GM19035 (cell line): Measurements from ENCODE around the gene NRN1L.

Source experiments
- ATAC-seq: cut with Tn5 transposase; IDR thresholded peaks from one replicate; pipeline ENCODE4 v1.9.1; 2021; ENCODE audit not compliant: unreplicated experiment

The NRN1L gene

DNA sequence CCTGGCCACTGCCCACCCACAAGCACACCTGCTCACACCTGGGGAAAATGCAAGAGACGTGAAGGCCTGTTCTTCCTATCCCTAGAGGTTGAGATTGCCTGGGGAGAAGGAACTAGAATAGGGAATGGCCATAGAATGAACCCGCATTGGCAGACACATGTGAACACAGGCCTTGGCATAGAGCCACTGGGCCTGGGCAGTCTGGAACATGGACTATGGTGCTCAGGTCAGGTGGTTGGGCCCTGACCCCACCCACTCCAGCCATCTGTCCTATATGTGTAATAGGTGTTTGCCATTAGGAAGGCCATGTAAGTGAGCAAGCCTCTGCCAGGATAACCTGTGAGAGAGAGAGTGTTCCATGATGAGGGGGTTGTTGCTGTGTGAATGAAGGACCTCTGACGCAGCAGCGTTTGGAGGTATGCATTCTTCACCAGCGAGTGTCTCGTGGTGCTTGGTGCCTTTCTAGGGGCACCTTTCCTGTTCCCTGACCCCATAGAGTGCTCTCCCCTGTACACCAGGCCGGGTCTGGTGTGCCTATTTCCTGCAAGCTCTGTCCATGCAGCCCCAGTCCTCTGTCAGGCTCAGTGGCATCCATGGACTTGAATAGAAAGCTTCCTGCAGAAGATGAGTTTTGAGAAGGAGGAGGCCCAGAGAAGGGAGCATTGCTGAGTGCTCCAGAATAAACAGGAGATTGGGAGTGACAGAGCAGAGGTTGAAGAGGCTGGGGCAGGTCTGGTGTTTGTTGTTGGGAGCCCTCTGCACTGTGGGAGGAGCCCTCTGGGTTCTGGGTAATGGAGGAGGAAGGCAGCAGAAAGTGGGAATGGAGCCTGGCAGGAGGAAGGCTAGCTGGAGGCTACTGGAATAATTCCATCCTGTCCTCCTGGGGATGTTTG lies 31.4 kb downstream of the NRN1L start:
- no peak for ATAC-seq

DNA sequence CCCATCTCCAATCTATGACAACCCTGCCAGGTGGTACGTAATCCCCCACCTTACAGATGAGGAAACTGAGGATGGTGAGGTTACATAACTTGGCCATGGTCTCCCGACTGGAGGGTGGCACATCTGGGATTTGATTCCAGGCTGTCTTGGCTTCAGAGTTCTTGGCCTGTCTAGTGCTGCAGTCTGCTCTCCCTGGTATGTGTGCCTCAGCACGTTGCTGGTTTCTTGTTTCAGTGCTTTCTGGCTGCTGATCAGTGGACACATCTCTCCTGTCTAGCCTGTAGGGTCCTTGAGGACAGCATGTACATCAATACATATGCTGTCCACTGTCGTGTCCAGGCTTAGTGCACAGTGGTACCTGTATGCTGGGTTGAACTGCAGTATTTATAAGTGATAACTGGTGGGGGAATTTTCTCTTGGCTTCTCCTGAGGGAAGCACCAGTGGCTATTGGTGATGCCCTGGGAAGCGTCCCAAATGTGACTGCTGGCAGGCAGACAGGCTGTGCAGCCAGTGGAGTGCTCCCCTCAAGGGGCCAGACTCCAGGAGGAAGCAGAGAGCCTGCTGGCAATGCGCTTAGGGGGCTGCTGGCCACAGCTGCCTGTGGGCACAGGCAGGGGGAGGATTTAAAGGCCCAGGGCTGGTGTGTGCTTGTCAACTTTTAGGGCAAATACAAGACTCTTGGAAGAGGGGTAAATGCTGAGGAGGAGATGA lies 32.6 kb downstream of the NRN1L start:
- ATAC-seq = no peak

DNA sequence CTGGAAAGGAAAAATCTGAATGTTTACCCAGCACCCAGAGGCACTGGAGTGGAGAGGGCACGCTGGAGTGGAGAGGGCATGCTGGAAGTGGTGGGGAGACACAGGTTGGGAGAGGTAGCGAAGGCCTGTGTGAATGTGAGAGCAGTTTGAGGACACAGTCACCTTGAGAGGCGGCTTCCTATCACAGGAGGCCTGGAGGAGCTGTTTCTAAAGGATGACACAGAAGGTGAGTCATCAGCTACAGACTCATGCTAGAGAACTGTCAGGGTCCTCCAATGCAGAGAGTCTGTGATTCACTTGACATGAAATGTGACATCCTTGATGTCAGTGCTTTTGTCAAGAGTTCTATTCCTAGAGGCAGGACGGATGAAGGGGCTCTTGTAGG lies 33.2 kb downstream of the NRN1L start:
- no peak for ATAC-seq

DNA sequence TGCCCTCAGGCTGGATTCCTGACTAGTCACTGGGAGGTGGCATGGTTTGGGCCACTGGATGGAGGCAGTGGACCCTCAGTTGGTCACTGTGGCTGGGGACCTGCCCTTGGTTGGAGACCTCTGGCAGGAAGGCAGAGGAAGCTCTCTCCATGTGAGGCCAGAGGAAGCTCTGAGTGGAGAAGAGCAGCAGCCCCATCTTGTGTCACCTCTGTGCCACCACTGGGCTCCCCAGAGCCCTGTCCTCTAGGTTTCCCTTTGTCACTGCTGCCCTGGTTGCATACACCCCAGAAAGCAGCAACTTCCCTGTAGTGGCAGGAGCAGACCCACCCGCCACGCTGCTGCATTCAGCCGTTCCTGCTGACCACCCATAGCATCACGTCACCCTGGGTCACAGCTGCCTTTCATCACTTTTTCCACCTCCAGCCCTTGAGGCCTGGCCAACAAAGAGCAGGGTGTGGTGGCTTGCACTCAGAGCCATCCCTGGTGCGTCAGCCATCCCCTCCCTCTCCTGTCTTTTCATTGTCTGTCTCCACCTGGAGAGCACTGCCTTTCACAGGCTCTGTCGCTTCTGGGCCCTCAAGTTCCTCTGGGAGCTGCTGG lies 35.0 kb downstream of the NRN1L start:
- no peak for ATAC-seq

DNA sequence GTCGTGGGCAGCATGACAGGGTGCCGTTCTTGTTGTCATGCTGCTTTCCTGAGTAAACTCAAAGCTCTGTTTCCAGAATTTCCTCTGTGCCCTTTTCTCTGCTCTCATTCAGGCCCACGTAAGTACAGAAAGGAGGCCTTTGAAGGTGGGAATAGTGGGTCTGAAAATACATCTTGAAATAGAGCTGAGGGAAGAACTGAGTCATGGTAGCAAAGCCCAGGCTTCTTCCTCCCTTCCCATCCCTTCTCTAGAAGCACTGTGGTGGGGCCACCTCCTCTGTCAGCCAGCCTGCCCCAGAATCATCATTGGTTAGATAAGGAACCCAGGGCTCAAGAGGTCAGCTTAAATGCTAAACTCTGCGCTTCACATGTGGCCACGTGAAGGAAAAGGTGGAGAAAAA lies 37.5 kb downstream of the NRN1L start:
- no peak for ATAC-seq

DNA sequence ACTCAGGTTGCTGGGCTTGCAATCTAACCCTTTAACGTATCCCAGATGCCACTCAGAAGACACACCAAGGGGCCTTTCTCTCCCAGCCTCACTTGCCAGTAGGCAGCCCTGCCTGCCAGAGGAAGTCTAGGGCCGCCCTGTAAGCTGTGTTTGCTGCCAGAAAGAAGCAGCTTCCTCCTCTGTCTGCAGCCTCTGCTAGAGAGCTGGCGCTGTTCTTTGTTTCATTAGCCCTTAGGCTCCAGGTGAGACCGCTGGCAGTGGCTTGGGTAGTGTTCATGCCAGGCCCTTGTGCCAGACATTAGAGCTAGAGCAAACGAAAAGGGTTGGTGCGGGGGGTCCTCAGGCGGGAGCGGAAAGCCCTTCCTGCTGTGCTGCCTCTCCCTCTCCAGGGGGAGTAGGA lies 38.1 kb downstream of the NRN1L start:
- ATAC-seq = no peak

DNA sequence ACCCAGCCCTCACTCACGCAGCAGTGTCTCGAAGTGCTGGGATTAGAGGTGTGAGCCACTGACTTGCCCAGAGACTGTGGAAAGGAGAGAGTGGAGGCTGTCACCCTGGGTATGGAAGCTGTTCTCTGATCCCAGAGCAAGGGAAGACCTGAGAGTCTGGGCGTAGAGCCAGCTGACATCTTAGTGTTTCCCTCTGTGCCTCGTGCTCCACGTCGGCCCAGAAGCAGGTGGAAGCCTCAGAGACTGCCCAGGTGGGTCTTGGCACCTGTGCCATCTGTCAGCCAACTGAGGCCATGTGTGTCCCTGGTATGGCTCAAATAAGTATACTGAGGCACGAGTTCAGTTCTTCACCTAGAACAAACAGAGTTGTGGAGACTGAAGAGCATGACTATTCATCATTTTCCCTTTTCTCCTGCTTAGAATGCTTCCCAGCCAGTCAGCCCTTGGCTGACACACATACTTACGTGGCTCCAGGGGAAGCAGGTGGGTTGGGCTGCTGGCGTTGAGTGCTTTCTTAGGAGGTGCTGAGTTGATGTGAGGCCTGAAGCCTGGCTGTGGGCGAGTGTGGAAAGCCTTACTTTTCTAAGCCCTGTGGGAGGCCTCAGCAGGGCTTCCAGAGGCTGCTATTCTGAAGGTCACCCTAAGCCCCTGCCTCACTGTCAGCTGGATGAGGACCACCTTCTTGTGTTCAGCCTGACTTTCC lies 38.9 kb downstream of the NRN1L start:
- no peak for ATAC-seq

DNA sequence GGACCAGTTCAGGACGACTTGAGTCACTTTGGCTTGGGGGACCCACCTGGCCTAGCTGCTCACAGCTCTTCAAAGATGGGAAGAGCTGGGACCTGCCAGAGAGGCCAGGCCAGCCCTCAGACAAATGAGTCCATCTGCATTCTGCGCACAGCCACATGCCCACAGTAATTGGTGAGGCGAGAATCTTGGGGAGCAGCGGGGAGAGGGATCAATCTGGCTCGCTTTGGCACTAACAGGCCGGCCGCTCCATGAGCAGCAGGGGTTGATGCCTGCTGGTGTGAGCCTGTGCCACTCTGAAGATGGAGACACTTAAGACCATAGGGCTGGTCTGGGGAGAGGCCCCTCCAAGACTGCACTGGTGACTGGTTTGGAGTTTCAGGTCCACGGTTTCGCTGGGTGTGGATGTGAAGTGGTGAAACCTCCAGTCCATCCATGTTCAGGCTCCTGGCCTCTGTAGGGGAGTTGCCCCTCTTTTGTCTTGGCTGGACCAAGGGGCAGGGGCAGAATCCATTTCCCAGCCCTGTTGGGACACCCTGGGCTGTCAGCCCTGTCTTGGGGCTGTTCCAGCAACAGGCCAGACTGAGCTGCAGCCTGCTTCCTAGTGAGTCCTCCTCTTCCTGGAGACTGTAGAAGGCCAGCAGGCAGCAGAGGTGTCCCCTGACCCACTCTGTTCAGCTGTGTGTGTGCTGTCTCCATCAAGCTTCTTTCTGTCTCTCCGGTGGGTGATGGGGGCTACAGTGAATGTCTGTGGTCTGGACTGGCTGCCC lies 39.6 kb downstream of the NRN1L start:
- ATAC-seq = no peak

DNA sequence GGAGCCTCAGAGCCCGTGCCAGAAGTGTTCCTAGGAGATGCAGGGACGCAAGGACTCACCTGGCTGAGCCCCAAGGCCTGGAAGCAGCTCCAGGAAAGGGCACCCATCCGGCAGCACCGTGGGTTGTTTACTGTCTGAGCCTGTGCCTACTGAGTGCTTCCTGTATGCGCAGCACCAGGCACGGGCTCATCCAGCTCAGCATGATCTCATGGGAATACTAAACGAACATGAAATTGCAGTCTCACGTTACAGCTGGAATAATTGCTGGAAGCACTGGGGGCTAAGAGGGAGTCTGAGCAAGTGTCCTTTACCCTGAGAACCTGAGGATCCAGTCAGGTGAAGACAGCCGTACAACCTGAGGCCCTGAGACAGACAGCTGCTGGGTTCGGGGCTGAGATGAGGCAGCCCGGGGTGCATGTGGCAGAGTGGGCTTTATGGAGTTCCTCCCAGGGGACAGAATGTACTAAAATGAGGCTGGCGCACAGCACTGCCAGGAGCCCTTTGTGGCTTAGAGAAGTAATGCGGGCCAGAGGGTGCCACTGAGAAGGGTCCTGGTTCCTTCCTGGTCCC lies 41.6 kb downstream of the NRN1L start:
- ATAC-seq = no peak

DNA sequence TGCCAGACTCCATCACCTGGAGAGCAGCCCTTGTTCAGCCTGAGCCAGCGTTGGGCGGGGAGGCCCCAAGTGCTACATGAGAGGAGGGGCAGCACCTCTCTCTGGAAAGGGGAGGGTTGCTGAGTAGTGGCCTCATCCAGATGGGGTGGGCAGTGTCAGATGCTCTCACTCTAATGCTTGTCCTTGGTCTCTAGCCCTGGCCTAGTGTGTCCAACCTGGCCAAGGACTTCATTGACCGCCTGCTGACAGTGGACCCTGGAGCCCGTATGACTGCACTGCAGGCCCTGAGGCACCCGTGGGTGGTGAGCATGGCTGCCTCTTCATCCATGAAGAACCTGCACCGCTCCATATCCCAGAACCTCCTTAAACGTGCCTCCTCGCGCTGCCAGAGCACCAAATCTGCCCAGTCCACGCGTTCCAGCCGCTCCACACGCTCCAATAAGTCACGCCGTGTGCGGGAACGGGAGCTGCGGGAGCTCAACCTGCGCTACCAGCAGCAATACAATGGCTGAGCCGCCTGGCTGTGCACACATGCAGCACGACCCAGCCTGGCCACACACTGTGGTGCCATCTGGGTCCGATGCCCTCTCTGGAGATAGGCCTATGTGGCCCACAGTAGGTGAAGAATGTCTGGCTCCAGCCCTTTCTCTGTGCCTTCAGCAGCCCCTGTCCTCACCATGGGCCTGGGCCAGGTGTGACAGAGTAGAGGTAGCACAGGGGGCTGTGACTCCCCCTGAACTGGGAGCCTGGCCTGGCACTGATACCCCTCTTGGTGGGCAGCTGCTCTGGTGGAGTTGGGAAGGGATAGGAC lies 42.7 kb downstream of the NRN1L start:
- ATAC-seq = no peak

DNA sequence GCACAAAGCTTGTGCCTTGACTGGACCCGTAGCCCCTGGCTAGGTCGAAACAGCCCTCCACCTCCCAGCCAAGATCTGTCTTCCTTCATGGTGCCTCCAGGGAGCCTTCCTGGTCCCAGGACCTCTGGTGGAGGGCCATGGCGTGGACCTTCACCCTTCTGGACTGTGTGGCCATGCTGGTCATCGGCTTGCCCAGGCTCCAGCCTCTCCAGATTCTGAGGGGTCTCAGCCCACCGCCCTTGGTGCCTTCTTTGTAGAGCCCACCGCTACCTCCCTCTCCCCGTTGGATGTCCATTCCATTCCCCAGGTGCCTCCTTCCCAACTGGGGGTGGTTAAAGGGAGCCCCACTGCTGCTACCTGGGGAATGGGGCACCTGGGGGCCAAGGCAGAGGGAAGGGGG lies 43.5 kb downstream of the NRN1L start:
- ATAC-seq = no peak

DNA sequence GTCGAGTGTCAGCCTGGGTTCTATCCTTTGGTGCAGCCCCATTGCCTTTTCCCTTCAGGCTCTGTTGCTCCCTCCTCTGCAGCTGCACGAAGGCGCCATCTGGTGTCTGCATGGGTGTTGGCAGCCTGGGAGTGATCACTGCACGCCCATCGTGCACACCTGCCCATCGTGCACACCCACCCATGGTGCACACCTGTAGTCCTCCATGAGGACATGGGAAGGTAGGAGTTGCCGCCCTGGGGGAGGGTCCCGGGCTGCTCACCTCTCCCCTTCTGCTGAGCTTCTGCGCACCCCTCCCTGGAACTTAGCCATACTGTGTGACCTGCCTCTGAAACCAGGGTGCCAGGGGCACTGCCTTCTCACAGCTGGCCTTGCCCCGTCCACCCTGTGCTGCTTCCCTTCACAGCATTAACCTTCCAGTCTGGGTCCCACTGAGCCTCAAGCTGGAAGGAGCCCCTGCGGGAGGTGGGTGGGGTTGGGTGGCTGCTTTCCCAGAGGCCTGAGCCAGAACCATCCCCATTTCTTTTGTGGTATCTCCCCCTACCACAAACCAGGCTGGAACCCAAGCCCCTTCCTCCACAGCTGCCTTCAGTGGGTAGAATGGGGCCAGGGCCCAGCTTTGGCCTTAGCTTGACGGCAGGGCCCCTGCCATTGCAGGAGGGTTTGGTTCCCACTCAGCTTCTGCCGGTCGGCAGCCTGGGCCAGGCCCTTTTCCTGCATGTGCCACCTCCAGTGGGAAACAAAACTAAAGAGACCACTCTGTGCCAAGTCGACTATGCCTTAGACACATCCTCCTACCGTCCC lies 44.1 kb downstream of the NRN1L start:
- no peak for ATAC-seq

DNA sequence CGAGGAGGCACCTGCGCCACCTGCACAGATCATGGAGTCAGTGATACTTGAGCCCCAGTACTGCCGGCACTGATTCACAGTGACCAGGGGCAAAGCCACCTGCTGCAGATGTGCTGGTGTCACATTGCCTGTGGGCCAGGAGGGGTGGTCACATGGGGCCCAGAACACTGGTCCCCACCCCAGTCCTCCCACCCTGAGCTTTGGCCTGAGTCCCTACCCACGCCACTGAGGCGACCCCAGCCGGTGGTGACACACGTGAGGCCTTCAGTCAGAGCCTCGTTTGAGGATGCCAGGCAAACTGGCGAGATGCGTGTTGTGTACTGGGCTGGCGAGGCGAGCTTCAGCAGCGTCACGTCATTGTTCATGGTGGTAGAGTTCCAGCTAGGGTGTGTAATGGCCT lies 45.5 kb downstream of the NRN1L start:
- ATAC-seq = no peak

DNA sequence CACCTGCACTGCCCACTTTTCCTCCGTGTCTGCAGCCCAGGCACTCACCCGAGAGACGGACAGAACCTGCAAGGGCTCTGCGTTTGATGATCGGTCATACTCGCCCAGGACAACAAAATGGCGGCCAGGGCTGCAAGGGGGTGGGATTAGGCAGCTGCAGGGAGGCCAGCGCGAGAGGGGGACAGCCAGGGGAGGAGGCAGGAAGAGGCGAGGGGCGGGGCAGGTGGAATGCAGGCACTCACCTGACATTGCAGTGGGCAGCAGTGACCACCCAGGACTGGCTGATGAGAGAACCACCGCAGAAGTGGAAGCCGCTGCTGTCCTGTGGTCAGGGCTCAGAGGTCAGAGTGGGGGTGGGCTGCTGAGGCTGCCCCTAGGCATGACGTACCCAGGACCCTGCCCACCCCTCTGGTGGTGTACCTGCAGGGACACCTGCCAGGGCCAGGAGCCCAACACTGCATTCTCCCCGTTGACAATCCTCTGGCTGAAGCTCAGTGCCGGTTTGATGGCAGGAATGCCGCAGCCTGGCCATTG lies 46.1 kb downstream of the NRN1L start:
- no peak for ATAC-seq

DNA sequence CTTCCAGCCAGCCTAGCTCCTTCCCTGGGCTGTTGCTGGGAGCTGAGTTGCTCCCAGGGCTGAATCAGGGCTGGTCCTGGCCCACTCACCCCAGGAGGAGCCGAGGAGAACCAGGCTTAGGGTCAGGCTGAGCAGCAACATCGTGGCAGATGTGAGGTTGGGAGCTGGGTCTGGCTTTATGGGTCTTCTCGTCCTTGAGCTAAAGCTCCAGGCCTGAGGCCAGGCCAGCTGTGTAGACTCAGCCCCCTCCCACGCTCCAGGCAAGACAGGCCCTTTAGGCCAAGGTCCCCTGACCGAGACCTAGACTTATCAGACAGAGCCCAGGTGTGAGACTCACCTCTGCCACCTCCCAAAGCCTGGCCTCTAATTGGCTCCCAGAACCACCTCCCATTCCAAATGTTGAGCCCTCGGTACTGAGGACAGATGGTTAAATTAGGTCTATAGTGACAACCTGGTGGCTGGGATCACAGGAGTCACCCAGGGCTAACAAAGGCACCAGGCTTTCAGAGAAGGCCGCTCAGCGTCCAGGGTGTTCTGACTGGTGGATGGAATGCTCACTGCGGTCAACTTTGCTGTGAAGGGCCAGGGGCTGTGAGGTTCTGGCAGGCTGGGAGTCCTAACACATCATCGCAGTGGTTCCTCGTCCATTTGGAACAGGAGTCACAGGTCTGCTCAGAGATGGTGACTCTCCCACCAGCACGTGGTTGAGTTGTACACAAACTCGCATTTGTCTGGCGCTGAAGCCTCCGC lies 47.2 kb downstream of the NRN1L start, which contains the start of gene CTRL:
Gene CTRL (minus strand): TSS at position 151 of the 750 bp plus-strand sequence. CDS start 10 bp downstream, at position 141.
- no peak for ATAC-seq

DNA sequence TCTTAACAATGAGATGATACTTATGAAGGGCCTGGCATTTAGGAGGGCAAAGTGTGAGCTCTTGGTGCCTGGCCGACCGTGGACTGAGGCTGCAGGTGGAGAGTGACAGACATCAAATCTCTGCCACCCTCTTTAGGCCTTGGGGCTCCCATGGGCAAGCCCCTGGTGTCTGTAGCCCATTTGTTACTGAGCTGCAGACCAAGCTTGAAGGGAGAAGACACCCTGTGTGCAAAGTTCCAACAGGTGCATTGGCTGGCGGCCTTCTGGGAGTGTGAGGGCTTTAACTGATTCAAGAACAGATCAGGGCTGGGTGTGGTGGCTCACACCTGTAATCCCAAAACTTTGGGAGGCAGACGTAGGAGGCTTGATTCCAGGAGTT lies 47.8 kb downstream of the NRN1L start:
- ATAC-seq = no peak

DNA sequence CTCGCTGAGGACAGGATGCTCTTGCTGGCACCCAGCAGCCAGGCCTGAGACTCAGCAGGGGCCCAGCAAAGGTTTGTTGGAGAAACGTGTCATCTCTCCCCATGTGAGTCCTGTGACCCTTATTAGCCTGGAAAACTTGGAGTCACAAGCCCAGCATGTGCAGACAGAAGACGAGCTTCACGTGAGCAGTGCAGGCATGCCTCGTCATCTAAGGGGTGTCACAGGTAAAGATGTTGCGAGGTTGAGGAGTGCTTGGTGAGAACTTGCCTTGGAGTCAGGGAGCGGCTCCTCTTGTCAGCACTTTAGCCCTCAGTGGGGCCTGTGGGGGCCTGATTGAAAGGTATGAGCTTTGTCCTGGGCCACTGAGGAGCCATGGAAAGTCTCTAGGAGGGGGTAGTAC lies 49.1 kb downstream of the NRN1L start:
- no peak for ATAC-seq
